Measurements from ENCODE around the gene FKBP15. TPM values are rescaled to one million over a fixed set of nuclear protein-coding genes. Genes with fewer than 3 reads are reported as not detected.

The FKBP15 gene
- total and polyA plus RNA-seq, 2 of the 4 experiments (the other 2 are of a cell fraction): 20.4 to 25.5 TPM

DNA sequence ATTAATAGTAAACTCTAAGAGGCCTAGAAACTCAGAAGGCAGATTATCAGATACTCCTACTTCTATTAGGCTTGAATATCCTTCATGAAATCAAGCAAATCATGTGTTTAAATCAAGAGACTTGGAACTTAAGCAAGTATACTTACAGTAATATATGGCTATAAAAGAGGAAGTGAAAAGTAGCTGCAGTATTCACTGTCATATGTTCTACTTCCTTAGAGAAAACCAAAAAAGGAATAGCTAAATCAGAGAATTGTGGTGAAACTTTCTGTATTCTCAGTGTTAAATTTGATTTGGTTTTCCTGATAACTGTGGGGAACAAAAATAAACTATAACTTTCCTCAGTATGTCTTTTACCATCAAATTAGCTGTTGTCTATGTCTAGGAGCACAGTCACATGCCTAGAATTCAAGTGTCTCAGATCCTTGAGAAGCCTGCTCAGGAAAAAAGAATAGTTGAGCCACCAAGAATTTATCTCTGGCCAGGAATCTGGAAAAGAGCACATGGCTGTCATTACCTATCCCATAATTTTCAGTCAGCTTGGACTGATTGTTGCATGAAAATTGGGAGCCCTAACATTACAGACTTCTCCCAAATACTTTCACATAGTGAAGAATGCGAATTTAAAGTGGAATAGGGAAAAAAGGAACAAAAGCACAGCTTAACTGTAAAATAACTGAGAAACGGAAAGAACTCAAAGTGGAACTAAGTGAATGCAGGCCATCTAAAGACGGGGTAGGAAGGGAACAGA is 1.7 kb downstream of the FKBP15 start:
- ChIA-PET POLR2A (ENCODE audit: unreplicated experiment) (interaction anchor here (0.6 kb wide), 1 partner anchor 1208 kb away, joined by 3 read pairs; no protein-coding TSS in a partner anchor), CTCF (no interaction called here)
- H3K4ac ChIP-seq (ENCODE audit: low read depth, low read length): no peak overlapping the region
- dilution Hi-C loops (cut with HindIII; ENCODE audit: low sequenced_read_pairs, unreplicated experiment) (no loop called here), intact Hi-C loops (cut with micrococcal nuclease) (no loop called here), in situ Hi-C loops (cut with MboI; ENCODE audit: low sequenced_read_pairs) (no loop called here)
- H3K79me1 ChIP-seq (ENCODE audit: low read depth in 1 of 2, low read length in 2 of 2): peaks cover 36 to 62% of the 10 kb centered on the region in 2 experiments
- H2BK20ac ChIP-seq (ENCODE audit: low read depth, low read length): no peak overlapping the region
- peaks cover 7% of the 10 kb centered on the region for H4K20me1 ChIP-seq (ENCODE audit: insufficient read depth, low read length)
- H4K5ac ChIP-seq (ENCODE audit: low read depth, low read length): no peak overlapping the region
- no peak overlapping the region for H4K8ac ChIP-seq (ENCODE audit: low read depth in 2 of 2, low read length in 2 of 2)
- WGBS, 2 experiments (ENCODE audit: extremely low coverage in 2 of 2, insufficient read length in 1 of 2): 90% methylated on average over 2 of the region's 3 CpGs; no CpG with 5 or more reads in 1 of the 2 experiments
- DNase-seq (no peak), ATAC-seq (ENCODE audit: low read depth) (no peak)
- H2BK120ac ChIP-seq (ENCODE audit: low read depth, low read length): no peak overlapping the region
- H3K9ac ChIP-seq (ENCODE audit: low read depth, low read length): no peak overlapping the region
- H3K14ac ChIP-seq (replicated peaks; ENCODE audit: low read depth, low read length): no peak overlapping the region
- no TSS peak for BruUV-seq (replicated peaks)
- no peak overlapping the region for H2BK5ac ChIP-seq (ENCODE audit: low read depth, low read length, poor library complexity, severe bottlenecking)
- peak overlapping the region; percentile 98; the same call in 1 of the 2 replicates for H3K4me2 ChIP-seq (ENCODE audit: low read depth, low read length)
- H3K56ac ChIP-seq (ENCODE audit: extremely low read depth, insufficient read depth, low read length): no peak overlapping the region
- no peak overlapping the region for H3K27ac ChIP-seq (ENCODE audit: insufficient read depth, low read length)
- no peak overlapping the region for H2AK9ac ChIP-seq (replicated peaks; ENCODE audit: low read depth, low read length, poor library complexity)
- H3K36me3 ChIP-seq (ENCODE audit: control insufficient read depth, insufficient read depth, low read length): peaks cover 2% of the 10 kb centered on the region; the same call in 1 of the 2 replicates
- H2AK5ac ChIP-seq (ENCODE audit: low read depth, low read length): no peak overlapping the region
- H2BK15ac ChIP-seq (ENCODE audit: low read depth, low read length): no peak overlapping the region
- H3K4me1 ChIP-seq (ENCODE audit: control insufficient read depth, insufficient read depth, low read length): peaks cover 5% of the 10 kb centered on the region; the same call in 1 of the 2 replicates
- H3K4me3 ChIP-seq (ENCODE audit: insufficient read depth, low read depth, low read length): no peak overlapping the region
- H2AFZ ChIP-seq (replicated peaks; ENCODE audit: low read length, poor library complexity): no peak overlapping the region
- no peak overlapping the region for H4K91ac ChIP-seq (ENCODE audit: insufficient read depth, low read depth, low read length)
- TF ChIP-seq RFX5 (IDR thresholded peaks at IDR 0.05; ENCODE audit: low read depth, low read length): no peak
- no peak for TF ChIP-seq POLR2A (IDR thresholded peaks at IDR 0.05; ENCODE audit: low read depth, low read length)
- no peak for TF ChIP-seq MXI1 (IDR thresholded peaks at IDR 0.05; ENCODE audit: borderline replicate concordance, low read depth, low read length)
- no peak for TF ChIP-seq RCOR1 (IDR thresholded peaks at IDR 0.05; ENCODE audit: insufficient replicate concordance, low read length)
- TF ChIP-seq MAZ (IDR thresholded peaks at IDR 0.05; ENCODE audit: borderline replicate concordance, low read depth, low read length): no peak
- TF ChIP-seq SMC3 (IDR thresholded peaks at IDR 0.05; ENCODE audit: low read depth, low read length): no peak
- no peak for TF ChIP-seq BHLHE40 (IDR thresholded peaks at IDR 0.05; ENCODE audit: low read depth, low read length)
- H3K27me3 ChIP-seq (ENCODE audit: control insufficient read depth, insufficient read depth, low read length): no peaks in the 10 kb centered on the region
- H3K9me1 ChIP-seq (ENCODE audit: insufficient read depth, low read length): no peaks in the 10 kb centered on the region
- no peak overlapping the region for H3K18ac ChIP-seq (ENCODE audit: low read depth, low read length)
- no peaks in the 10 kb centered on the region for H3K9me3 ChIP-seq (ENCODE audit: control insufficient read depth, insufficient read depth, low read length)
- no peak overlapping the region for H3K23ac ChIP-seq (ENCODE audit: low read depth, low read length)

All from IMR-90 (cell line).